Measurements from ENCODE around the gene RIPK1. TPM values are rescaled to one million over a fixed set of nuclear protein-coding genes. Genes with fewer than 3 reads are reported as not detected.

RIPK1 gene
- total RNA-seq, 3 donors from 2014 or later = 33.1 to 41.9 (median 35.8) TPM

- DNase-seq (no peak), ATAC-seq (no peak)
- TF ChIP-seq, protein P1, sequence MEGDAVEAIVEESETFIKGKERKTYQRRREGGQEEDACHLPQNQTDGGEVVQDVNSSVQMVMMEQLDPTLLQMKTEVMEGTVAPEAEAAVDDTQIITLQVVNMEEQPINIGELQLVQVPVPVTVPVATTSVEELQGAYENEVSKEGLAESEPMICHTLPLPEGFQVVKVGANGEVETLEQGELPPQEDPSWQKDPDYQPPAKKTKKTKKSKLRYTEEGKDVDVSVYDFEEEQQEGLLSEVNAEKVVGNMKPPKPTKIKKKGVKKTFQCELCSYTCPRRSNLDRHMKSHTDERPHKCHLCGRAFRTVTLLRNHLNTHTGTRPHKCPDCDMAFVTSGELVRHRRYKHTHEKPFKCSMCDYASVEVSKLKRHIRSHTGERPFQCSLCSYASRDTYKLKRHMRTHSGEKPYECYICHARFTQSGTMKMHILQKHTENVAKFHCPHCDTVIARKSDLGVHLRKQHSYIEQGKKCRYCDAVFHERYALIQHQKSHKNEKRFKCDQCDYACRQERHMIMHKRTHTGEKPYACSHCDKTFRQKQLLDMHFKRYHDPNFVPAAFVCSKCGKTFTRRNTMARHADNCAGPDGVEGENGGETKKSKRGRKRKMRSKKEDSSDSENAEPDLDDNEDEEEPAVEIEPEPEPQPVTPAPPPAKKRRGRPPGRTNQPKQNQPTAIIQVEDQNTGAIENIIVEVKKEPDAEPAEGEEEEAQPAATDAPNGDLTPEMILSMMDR (IDR thresholded peaks at IDR 0.05) = no peak
- Histone ChIP-seq H3K4me3 (no peak overlapping the region), H3K36me3 (ENCODE audit: low read depth) (no peaks in the 10 kb centered on the region), H3K9me3 (no peaks in the 10 kb centered on the region), H3K4me1 (ENCODE audit: low read depth) (no peaks in the 10 kb centered on the region)
- intact Hi-C loops (cut with DNase I, micrococcal nuclease) = no loop called here
Measured at GRCh38 chr6:3033652-3034051, 34.6 kb upstream of the RIPK1 start.

GRCh38 chr6:3035397-3035796 is 32.9 kb upstream of the RIPK1 start:
- ATAC-seq (no peak), DNase-seq (no peak)
- intact Hi-C loops (cut with DNase I, micrococcal nuclease) = no loop called here
- TF ChIP-seq, protein P1 (IDR thresholded peaks at IDR 0.05) = no peak
- H3K4me3 ChIP-seq = no peak overlapping the region
- H3K36me3 ChIP-seq (ENCODE audit: low read depth) = no peaks in the 10 kb centered on the region
- no peaks in the 10 kb centered on the region for H3K4me1 ChIP-seq (ENCODE audit: low read depth)
- H3K9me3 ChIP-seq = no peaks in the 10 kb centered on the region

GRCh38 chr6:3036861-3037637 is 31.2 kb upstream of the RIPK1 start:
- H3K36me3 ChIP-seq (ENCODE audit: low read depth) = no peaks in the 10 kb centered on the region
- intact Hi-C loops (cut with DNase I, micrococcal nuclease) = no loop called here
- no peaks in the 10 kb centered on the region for H3K9me3 ChIP-seq
- TF ChIP-seq, protein P1 (IDR thresholded peaks at IDR 0.05) = no peak
- DNase-seq (no peak), ATAC-seq (no peak)
- H3K4me3 ChIP-seq = no peak overlapping the region
- H3K4me1 ChIP-seq (ENCODE audit: low read depth) = no peaks in the 10 kb centered on the region

GRCh38 chr6:3037638-3038365 is 30.5 kb upstream of the RIPK1 start:
- no peak overlapping the region for H3K4me3 ChIP-seq
- no peaks in the 10 kb centered on the region for H3K4me1 ChIP-seq (ENCODE audit: low read depth)
- DNase-seq (no peak), ATAC-seq (no peak)
- TF ChIP-seq, protein P1 (IDR thresholded peaks at IDR 0.05) = no peak
- no peaks in the 10 kb centered on the region for H3K36me3 ChIP-seq (ENCODE audit: low read depth)
- intact Hi-C loops (cut with DNase I, micrococcal nuclease) = no loop called here
- no peaks in the 10 kb centered on the region for H3K9me3 ChIP-seq

DNA sequence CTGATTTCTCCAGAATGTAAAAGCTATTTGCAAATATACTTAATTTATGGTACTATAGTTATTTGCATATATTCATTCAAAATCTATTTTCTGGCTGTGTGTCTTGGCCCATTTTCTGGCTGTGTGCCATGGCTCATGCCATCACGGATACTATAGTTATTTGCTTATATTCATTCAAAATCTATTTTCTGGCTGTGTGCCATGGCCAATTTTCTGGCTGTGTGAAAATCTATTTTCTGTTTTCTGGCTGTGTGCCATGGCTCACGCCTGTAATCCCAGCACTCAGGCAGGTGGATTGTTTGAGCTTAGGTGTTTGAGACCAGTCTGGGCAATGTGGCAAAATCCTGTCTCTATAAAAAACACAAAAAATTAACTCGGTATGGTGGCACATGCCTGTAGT is 28.9 kb upstream of the RIPK1 start:
- Histone ChIP-seq H3K9me3 (no peaks in the 10 kb centered on the region), H3K4me3 (no peak overlapping the region), H3K4me1 (ENCODE audit: low read depth) (no peaks in the 10 kb centered on the region), H3K36me3 (ENCODE audit: low read depth) (no peaks in the 10 kb centered on the region)
- DNase-seq (no peak), ATAC-seq (no peak)
- intact Hi-C loops (cut with DNase I, micrococcal nuclease) = no loop called here
- TF ChIP-seq, protein P1 (IDR thresholded peaks at IDR 0.05) = no peak
